HepG2 (cell line): ENCODE results near the gene HEXIM1. TPM values are rescaled to one million over a fixed set of nuclear protein-coding genes. Genes with fewer than 3 reads are reported as not detected.

Experiments used
- CCDC6 ChIP-seq: sonication (generic); formaldehyde crosslinking; IDR thresholded peaks from 2 replicates; pipeline ENCODE4 v1.8.1; 2022; ENCODE audit warnings: mild to moderate bottlenecking, missing genetic modification reagents, moderate library complexity
- CHD2 ChIP-seq: IDR thresholded peaks from 2 replicates; pipeline ENCODE4 v1.6.1; 2011; ENCODE audit warnings: low read depth, low read length, improper control_type of control experiment
- FOXK1 ChIP-seq: sonication (generic); formaldehyde crosslinking; IDR thresholded peaks from 2 replicates; pipeline ENCODE4 v1.4.0; 2020; ENCODE audit warnings: low read depth, missing genetic modification reagents, borderline replicate concordance
- HDAC1 ChIP-seq: sonication (generic); formaldehyde crosslinking; IDR thresholded peaks from 2 replicates; pipeline ENCODE4 v1.5.1; 2020; ENCODE audit warnings: mild to moderate bottlenecking, missing genetic modification reagents
- HIVEP1 ChIP-seq: sonication (generic); formaldehyde crosslinking; IDR thresholded peaks from 2 replicates; pipeline ENCODE4 v1.4.0; 2020; ENCODE audit warnings: mild to moderate bottlenecking, missing genetic modification reagents
- PTBP1 ChIP-seq: fragments of 200-400 bp; formaldehyde crosslinking; IDR thresholded peaks from 2 replicates; pipeline ENCODE4 v1.6.1; 2018; ENCODE audit warnings: low read length, low read depth; ENCODE audit not compliant: poor library complexity, severe bottlenecking
- SNRNP70 ChIP-seq: fragments of 200-400 bp; formaldehyde crosslinking; IDR thresholded peaks from 2 replicates; pipeline ENCODE4 v1.6.1; 2017; ENCODE audit warnings: mild to moderate bottlenecking, low read depth, low read length, moderate library complexity
- ZFP36L1 ChIP-seq: sonication (generic); formaldehyde crosslinking; IDR thresholded peaks from 2 replicates; pipeline ENCODE4 v1.8.0; 2022; ENCODE audit warnings: mild to moderate bottlenecking, missing genetic modification reagents, moderate library complexity
- ZNF143 ChIP-seq: sonication (generic); formaldehyde crosslinking; IDR thresholded peaks from 2 replicates; pipeline ENCODE4 v1.4.0; 2020; ENCODE audit warnings: missing genetic modification reagents
- ZNF17 ChIP-seq: sonication (generic); formaldehyde crosslinking; IDR thresholded peaks from 2 replicates; pipeline ENCODE4 v1.5.0; 2020; ENCODE audit warnings: mild to moderate bottlenecking, missing genetic modification reagents
- ZNF317 ChIP-seq: sonication (generic); formaldehyde crosslinking; IDR thresholded peaks from 2 replicates; pipeline ENCODE4 v1.5.0; 2020; ENCODE audit warnings: mild to moderate bottlenecking, missing genetic modification reagents
- ZNF337 ChIP-seq: sonication (generic); formaldehyde crosslinking; IDR thresholded peaks from 2 replicates; pipeline ENCODE4 v1.5.1; 2020; ENCODE audit warnings: missing genetic modification reagents, low read depth, mild to moderate bottlenecking, borderline replicate concordance
- ZNF607 ChIP-seq: sonication (generic); formaldehyde crosslinking; IDR thresholded peaks from 2 replicates; pipeline ENCODE4 v1.5.1; 2020; ENCODE audit warnings: missing genetic modification reagents, mild to moderate bottlenecking, borderline replicate concordance
- ZNF619 ChIP-seq: sonication (generic); formaldehyde crosslinking; IDR thresholded peaks from 2 replicates; pipeline ENCODE4 v1.4.0; 2020; ENCODE audit warnings: mild to moderate bottlenecking, missing genetic modification reagents
- ZNF678 ChIP-seq: sonication (generic); formaldehyde crosslinking; IDR thresholded peaks from 2 replicates; pipeline ENCODE4 v1.4.0; 2020; ENCODE audit warnings: mild to moderate bottlenecking, missing genetic modification reagents
- ZNF75D ChIP-seq: sonication (generic); formaldehyde crosslinking; IDR thresholded peaks from 2 replicates; pipeline ENCODE4 v1.8.1; 2023; ENCODE audit warnings: missing genetic modification reagents, mild to moderate bottlenecking, borderline replicate concordance
- ZNF761 ChIP-seq: sonication (generic); formaldehyde crosslinking; conservative IDR thresholded peaks from 2 replicates; pipeline ENCODE4 v1.4.0; 2020; ENCODE audit warnings: mild to moderate bottlenecking, missing genetic modification reagents
- ZNF792 ChIP-seq: IDR thresholded peaks from 2 replicates; pipeline ENCODE4 v1.6.1; 2016
- ZNF816 ChIP-seq: sonication (generic); formaldehyde crosslinking; IDR thresholded peaks from 2 replicates; pipeline ENCODE4 v1.8.0; 2022; ENCODE audit warnings: missing genetic modification reagents, mild to moderate bottlenecking, borderline replicate concordance
- polyA plus RNA-seq, 8 experiments: library from polyadenylated mRNA; depleted of rRNA in 3 of 8; stranded (reverse) in 7 of 8; unstranded in 1 of 8; fragments of >200 nt; fragmentation: Illumina TruSeq in 4 of 8; extraction: Trizol in 4 of 8; gene quantifications; 2 replicates each; pipeline versions ENCODE4 v1.2.1 to v1.2.3, GENCODE V29; 2011 to 2016; ENCODE audit warnings: low read depth in 4 of 8, missing spikeins in 1 of 8, mixed read lengths in 1 of 8; ENCODE audit not compliant: insufficient read depth in 1 of 8
- total RNA-seq, 5 experiments: library from RNA; depleted of rRNA; stranded (reverse); fragments of >200 nt; fragmentation: Illumina TruSeq; extraction: Trizol; gene quantifications; 2 replicates each; pipeline ENCODE4 v1.2.3, GENCODE V29; 2016; ENCODE audit warnings: low read depth in 1 of 5
- TF ChIP-seq, protein P1 (sequence below): sonication (generic); formaldehyde crosslinking; conservative IDR thresholded peaks from 2 replicates; pipeline ENCODE4 v1.8.0; 2022; ENCODE audit warnings: missing genetic modification reagents
- TF ChIP-seq, protein P2 (sequence below): IDR thresholded peaks from 2 replicates; pipeline ENCODE4 v1.6.1; 2016; ENCODE audit warnings: low read depth
- TF ChIP-seq, protein P3 (sequence below): sonication (generic); IDR thresholded peaks from 2 replicates; pipeline ENCODE4 v1.6.1; 2016; ENCODE audit warnings: low read depth, borderline replicate concordance
- TF ChIP-seq, protein P4 (sequence below): sonication (generic); formaldehyde crosslinking; IDR thresholded peaks from 2 replicates; pipeline ENCODE4 v1.4.0; 2020; ENCODE audit warnings: missing genetic modification reagents
- TF ChIP-seq, protein P5 (sequence below): sonication (generic); formaldehyde crosslinking; IDR thresholded peaks from 2 replicates; pipeline ENCODE4 v1.8.0; 2022; ENCODE audit warnings: mild to moderate bottlenecking, missing genetic modification reagents, borderline replicate concordance

The HEXIM1 gene
- total and polyA plus RNA-seq, 2 of the 13 experiments (the other 11 are each of a cell fraction or from before 2014, with no cell fraction given): 10.5 to 16.6 TPM

DNA sequence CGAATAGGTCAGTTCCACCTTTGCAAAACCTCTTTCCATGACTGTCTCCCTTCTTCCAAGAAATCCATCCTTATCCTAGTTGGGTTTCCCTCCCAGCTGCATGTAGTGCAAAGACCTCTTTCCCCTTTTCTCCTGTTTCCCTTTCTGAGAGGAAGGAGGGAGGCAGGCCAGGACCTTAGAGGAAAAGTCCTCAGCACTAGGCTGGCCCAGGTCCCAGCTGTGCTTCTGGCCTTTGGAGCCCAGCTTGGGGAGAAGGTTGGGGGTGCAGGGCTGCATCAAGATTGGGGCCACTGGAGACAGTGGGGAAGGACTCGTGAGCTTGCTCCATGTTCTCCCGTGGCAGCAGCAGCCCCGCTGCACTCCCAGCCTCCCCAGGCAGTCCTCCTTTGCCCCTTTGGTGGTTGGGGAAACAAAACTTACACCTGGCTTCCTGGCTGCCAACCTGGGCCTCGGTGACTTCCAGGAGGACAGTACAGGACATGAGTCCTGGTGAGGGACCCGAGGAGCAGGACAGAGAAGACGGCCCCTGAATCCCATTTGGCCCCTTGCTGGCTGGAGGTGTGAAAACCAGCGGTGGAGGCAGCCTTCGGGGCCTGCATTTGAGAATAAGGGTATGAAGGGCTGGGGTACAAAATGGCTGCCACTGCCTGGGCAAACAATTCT is 13.9 kb downstream of the HEXIM1 start (continued):
- TF ChIP-seq, protein P1, sequence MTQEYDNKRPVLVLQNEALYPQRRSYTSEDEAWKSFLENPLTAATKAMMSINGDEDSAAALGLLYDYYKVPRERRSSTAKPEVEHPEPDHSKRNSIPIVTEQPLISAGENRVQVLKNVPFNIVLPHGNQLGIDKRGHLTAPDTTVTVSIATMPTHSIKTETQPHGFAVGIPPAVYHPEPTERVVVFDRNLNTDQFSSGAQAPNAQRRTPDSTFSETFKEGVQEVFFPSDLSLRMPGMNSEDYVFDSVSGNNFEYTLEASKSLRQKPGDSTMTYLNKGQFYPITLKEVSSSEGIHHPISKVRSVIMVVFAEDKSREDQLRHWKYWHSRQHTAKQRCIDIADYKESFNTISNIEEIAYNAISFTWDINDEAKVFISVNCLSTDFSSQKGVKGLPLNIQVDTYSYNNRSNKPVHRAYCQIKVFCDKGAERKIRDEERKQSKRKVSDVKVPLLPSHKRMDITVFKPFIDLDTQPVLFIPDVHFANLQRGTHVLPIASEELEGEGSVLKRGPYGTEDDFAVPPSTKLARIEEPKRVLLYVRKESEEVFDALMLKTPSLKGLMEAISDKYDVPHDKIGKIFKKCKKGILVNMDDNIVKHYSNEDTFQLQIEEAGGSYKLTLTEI (CRISPR knock-in tag): no peak
- TF ChIP-seq ZNF761 (CRISPR knock-in tag) (no peak), ZNF75D (CRISPR knock-in tag) (0 out of 2 replicates have a peak, but pooled peaks have one; percentile 25), ZFP36L1 (CRISPR knock-in tag) (0 out of 2 replicates have a peak, but pooled peaks have one; percentile 1), ZNF607 (CRISPR knock-in tag) (no peak), ZNF143 (CRISPR knock-in tag) (no peak), CCDC6 (CRISPR knock-in tag) (peak; percentile 73; the same call in 1 of the 2 replicates), HDAC1 (peak; percentile 26; the same call in 1 of the 2 replicates), ZNF816 (CRISPR knock-in tag) (no peak), HIVEP1 (CRISPR knock-in tag) (0 out of 2 replicates have a peak, but pooled peaks have one; percentile 1), ZNF317 (CRISPR knock-in tag) (no peak; the same call in 1 of the 2 replicates), SNRNP70 (no peak), CHD2 (no peak), ZNF792 (CRISPR knock-in tag) (no peak), ZNF678 (CRISPR knock-in tag) (0 out of 2 replicates have a peak, but pooled peaks have one; percentile 61), ZNF17 (no peak), ZNF337 (no peak), ZNF619 (no peak), FOXK1 (CRISPR knock-in tag) (no peak), PTBP1 (no peak)
- TF ChIP-seq, protein P2, sequence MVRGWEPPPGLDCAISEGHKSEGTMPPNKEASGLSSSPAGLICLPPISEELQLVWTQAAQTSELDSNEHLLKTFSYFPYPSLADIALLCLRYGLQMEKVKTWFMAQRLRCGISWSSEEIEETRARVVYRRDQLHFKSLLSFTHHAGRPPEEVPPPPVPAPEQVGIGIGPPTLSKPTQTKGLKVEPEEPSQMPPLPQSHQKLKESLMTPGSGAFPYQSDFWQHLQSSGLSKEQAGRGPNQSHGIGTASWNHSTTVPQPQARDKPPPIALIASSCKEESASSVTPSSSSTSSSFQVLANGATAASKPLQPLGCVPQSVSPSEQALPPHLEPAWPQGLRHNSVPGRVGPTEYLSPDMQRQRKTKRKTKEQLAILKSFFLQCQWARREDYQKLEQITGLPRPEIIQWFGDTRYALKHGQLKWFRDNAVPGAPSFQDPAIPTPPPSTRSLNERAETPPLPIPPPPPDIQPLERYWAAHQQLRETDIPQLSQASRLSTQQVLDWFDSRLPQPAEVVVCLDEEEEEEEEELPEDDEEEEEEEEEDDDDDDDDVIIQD: no peak
- TF ChIP-seq, protein P3, sequence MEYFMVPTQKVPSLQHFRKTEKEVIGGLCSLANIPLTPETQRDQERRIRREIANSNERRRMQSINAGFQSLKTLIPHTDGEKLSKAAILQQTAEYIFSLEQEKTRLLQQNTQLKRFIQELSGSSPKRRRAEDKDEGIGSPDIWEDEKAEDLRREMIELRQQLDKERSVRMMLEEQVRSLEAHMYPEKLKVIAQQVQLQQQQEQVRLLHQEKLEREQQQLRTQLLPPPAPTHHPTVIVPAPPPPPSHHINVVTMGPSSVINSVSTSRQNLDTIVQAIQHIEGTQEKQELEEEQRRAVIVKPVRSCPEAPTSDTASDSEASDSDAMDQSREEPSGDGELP: no peak
- TF ChIP-seq, protein P4, sequence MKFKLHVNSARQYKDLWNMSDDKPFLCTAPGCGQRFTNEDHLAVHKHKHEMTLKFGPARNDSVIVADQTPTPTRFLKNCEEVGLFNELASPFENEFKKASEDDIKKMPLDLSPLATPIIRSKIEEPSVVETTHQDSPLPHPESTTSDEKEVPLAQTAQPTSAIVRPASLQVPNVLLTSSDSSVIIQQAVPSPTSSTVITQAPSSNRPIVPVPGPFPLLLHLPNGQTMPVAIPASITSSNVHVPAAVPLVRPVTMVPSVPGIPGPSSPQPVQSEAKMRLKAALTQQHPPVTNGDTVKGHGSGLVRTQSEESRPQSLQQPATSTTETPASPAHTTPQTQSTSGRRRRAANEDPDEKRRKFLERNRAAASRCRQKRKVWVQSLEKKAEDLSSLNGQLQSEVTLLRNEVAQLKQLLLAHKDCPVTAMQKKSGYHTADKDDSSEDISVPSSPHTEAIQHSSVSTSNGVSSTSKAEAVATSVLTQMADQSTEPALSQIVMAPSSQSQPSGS (CRISPR knock-in tag): no peak
- TF ChIP-seq, protein P5, sequence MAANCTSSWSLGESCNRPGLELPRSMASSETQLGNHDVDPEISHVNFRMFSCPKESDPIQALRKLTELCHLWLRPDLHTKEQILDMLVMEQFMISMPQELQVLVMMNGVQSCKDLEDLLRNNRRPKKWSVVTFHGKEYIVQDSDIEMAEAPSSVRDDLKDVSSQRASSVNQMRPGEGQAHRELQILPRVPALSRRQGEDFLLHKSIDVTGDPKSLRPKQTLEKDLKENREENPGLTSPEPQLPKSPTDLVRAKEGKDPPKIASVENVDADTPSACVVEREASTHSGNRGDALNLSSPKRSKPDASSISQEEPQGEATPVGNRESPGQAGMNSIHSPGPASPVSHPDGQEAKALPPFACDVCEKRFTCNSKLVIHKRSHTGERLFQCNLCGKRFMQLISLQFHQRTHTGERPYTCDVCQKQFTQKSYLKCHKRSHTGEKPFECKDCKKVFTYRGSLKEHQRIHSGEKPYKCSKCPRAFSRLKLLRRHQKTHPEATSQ (CRISPR knock-in tag): no peak
